HCT116 (cell line): ENCODE measurements around the gene SVIL. TPM values are rescaled to one million over a fixed set of nuclear protein-coding genes. Genes with fewer than 3 reads are reported as not detected.
"Not testable (repeated sequence)": the region's sequence is repeated elsewhere in the genome, so short reads cannot be mapped to it uniquely, and the experiment has no call there.

Source experiments
- ATAC-seq: fragments of 200-7000 bp; cut with Tn5 transposase; 2 replicates; pipeline ENCODE4 v1.9.1; 2020; ENCODE audit warnings: mild to moderate bottlenecking, moderate library complexity
- BruUV-seq: library from RNA; stranded (reverse); fragments of 400-500 nt; replicated peaks from 2 replicates; lab custom pipeline; 2021; lab: Mats Ljungman, UMichigan
- CTCF ChIA-PET: fragments of 300-600 bp; sonication (Branson Sonifier 250); formaldehyde crosslinking; loops from one replicate; lab custom pipeline; 2021; ENCODE audit warnings: antibody characterized with exemption; lab: Charles Lee
- POLR2A ChIA-PET: fragments of 300-600, 350-600 bp; sonication (Branson Sonifier 250); formaldehyde crosslinking; loops from one replicate; lab custom pipeline; 2021; ENCODE audit warnings: antibody characterized with exemption; lab: Charles Lee
- RAD21 ChIA-PET, 2 experiments: fragments of 300-600 bp; sonication (Branson Sonifier 250); formaldehyde crosslinking; loops; one replicate each; lab custom pipeline; 2023; ENCODE audit warnings: low total read pairs in 2 of 2; ENCODE audit not compliant: uncharacterized antibody in 2 of 2, unreplicated experiment in 2 of 2, low non-redundant PET in 1 of 2; lab: Charles Lee
- DNase-seq: peaks from one replicate; pipeline ENCODE4 v3.0.0-alpha.2; 2010; ENCODE audit warnings: low read depth, low spot score
- H2AFZ ChIP-seq: fragments of 200-600 bp; shearing (Covaris generic), sonication (generic); 2 replicates; pipeline ENCODE4 v1.6.1; 2017; ENCODE audit warnings: low read depth, mixed run types, mixed read lengths, antibody characterized with exemption, low read length; ENCODE audit not compliant: poor library complexity, severe bottlenecking
- H3K27ac ChIP-seq: 2 replicates; pipeline ENCODE4 v1.5.1; 2012; ENCODE audit warnings: low read depth, low read length
- H3K27me3 ChIP-seq: fragments of 200-600 bp; sonication (generic); 2 replicates; pipeline ENCODE4 v1.6.1; 2016; ENCODE audit warnings: mixed run types, low read length, mixed read lengths; ENCODE audit not compliant: insufficient read depth
- H3K36me3 ChIP-seq, 2 experiments: fragments of 200-500 bp in 1 of 2; fragments of 200-600 bp in 1 of 2; sonication (Bioruptor generic) in 1 of 2; sonication (generic) in 1 of 2; 2 replicates each; pipeline versions ENCODE4 v1.5.1 to v1.6.1; 2014 to 2016; ENCODE audit warnings: low read length in 2 of 2, inconsistent platforms in 1 of 2, mixed read lengths in 1 of 2, mixed run types in 1 of 2; ENCODE audit not compliant: insufficient read depth in 2 of 2, control insufficient read depth in 1 of 2
- H3K4me1 ChIP-seq, 2 experiments: fragments of 200-600 bp in 1 of 2; sonication (generic) in 1 of 2; 2 replicates each; pipeline versions ENCODE4 v1.5.1 to v1.6.1; 2012 to 2017; ENCODE audit warnings: low read length in 2 of 2, inconsistent platforms in 1 of 2, mild to moderate bottlenecking in 1 of 2, mixed read lengths in 1 of 2, mixed run types in 1 of 2, moderate library complexity in 1 of 2; ENCODE audit not compliant: insufficient read depth in 2 of 2, control insufficient read depth in 1 of 2
- H3K4me2 ChIP-seq: fragments of 200-600 bp; sonication (generic); 2 replicates; pipeline ENCODE4 v1.6.1; 2017; ENCODE audit warnings: mixed run types, low read length, mixed read lengths
- H3K4me3 ChIP-seq, 2 experiments: fragments of 200-600 bp in 1 of 2; sonication (generic) in 1 of 2; replicated peaks in 1 of 2; 2 replicates each; pipeline ENCODE4 v1.5.1; 2011 to 2016; ENCODE audit warnings: low read length in 2 of 2, control low read depth in 1 of 2, low read depth in 1 of 2, mild to moderate bottlenecking in 1 of 2, mixed read lengths in 1 of 2, mixed run types in 1 of 2
- H3K79me2 ChIP-seq: fragments of 200-600 bp; sonication (generic); 2 replicates; pipeline ENCODE4 v1.6.1; 2017; ENCODE audit warnings: mild to moderate bottlenecking, mixed run types, low read length, moderate library complexity, mixed read lengths; ENCODE audit not compliant: insufficient read depth
- H3K9ac ChIP-seq: fragments of 200-600 bp; sonication (generic); 2 replicates; pipeline ENCODE4 v1.6.1; 2016; ENCODE audit warnings: low read length, mixed read lengths
- H3K9me2 ChIP-seq: fragments of 200-600 bp; sonication (generic), shearing (Covaris generic); 2 replicates; pipeline ENCODE4 v1.6.1; 2017; ENCODE audit warnings: mixed run types, mild to moderate bottlenecking, moderate library complexity; ENCODE audit not compliant: insufficient read depth
- H3K9me3 ChIP-seq, 2 experiments: fragments of 200-500 bp in 1 of 2; fragments of 200-600 bp in 1 of 2; sonication (Bioruptor generic) in 1 of 2; sonication (generic) in 1 of 2; 2 replicates each; pipeline ENCODE4 v1.6.1; 2014 to 2017; ENCODE audit warnings: low read length in 2 of 2, mixed read lengths in 2 of 2, inconsistent platforms in 1 of 2, low read depth in 1 of 2, mild to moderate bottlenecking in 1 of 2, mixed run types in 1 of 2, moderate library complexity in 1 of 2; ENCODE audit not compliant: control insufficient read depth in 1 of 2, insufficient read depth in 1 of 2
- H4K20me1 ChIP-seq: fragments of 200-600 bp; sonication (generic), shearing (Covaris generic); 2 replicates; pipeline ENCODE4 v1.6.1; 2017; ENCODE audit warnings: mixed run types, mild to moderate bottlenecking, moderate library complexity; ENCODE audit not compliant: insufficient read depth
- CBX3 ChIP-seq: IDR thresholded peaks from 2 replicates; pipeline ENCODE4 v1.6.1; 2012; ENCODE audit warnings: low read depth
- EGR1 ChIP-seq: IDR thresholded peaks from 2 replicates; pipeline ENCODE4 v1.6.1; 2012; ENCODE audit warnings: low read depth
- JUND ChIP-seq: IDR thresholded peaks from 2 replicates; pipeline ENCODE4 v1.6.1; 2012
- TCF7L2 ChIP-seq: IDR thresholded peaks from 2 replicates; pipeline ENCODE4 v1.7.0; 2011; ENCODE audit warnings: borderline replicate concordance, inconsistent platforms; ENCODE audit not compliant: insufficient read depth, insufficient read length; ENCODE audit errors: extremely low read depth
- ZNF274 ChIP-seq: fragments of 200-500 bp; sonication (Bioruptor generic); IDR thresholded peaks from 2 replicates; pipeline ENCODE4 v1.6.1; 2014; ENCODE audit warnings: mild to moderate bottlenecking, low read depth, low read length, inconsistent platforms
- intact Hi-C: fragments of 100-400 bp; cut with micrococcal nuclease; formaldehyde crosslinking; loops from 2 replicates; pipeline ENCODE4 v1.10.0; 2022
- total RNA-seq: library from RNA; stranded (reverse); gene quantifications from one replicate; pipeline ENCODE4 v1.2.1, GENCODE V29; 2021; ENCODE audit not compliant: unreplicated experiment
- TF ChIP-seq, protein P1 (sequence below): IDR thresholded peaks from 2 replicates; pipeline ENCODE4 v1.6.1; 2012; ENCODE audit warnings: low read depth
- TF ChIP-seq, protein P2 (sequence below): IDR thresholded peaks from 2 replicates; pipeline ENCODE4 v1.6.1; 2012

The SVIL gene
- total RNA-seq, 1 experiment from 2014 or later: 27.0 TPM

- H3K27me3 ChIP-seq, BruUV-seq, H3K9ac ChIP-seq, H3K27ac ChIP-seq, H3K9me2 ChIP-seq, DNase-seq, H2AFZ ChIP-seq, H3K36me3 ChIP-seq, POLR2A ChIA-PET, H3K4me1 ChIP-seq, H3K9me3 ChIP-seq, H3K79me2 ChIP-seq, ATAC-seq, H4K20me1 ChIP-seq, H3K4me3 ChIP-seq, RAD21 ChIA-PET, H3K4me2 ChIP-seq: not testable (repeated sequence)
- intact Hi-C loops: loop anchor here (10.0 kb wide), 1 partner anchor 220 kb away; no protein-coding TSS in a partner anchor
- CTCF ChIA-PET: interaction anchor here (3.5 kb wide), 1 partner anchor 18 kb away, joined by 23 read pairs; no protein-coding TSS in a partner anchor
These were observed 119.7 kb downstream of the SVIL start for GRCh38 chr10:29515104-29515503.

DNA sequence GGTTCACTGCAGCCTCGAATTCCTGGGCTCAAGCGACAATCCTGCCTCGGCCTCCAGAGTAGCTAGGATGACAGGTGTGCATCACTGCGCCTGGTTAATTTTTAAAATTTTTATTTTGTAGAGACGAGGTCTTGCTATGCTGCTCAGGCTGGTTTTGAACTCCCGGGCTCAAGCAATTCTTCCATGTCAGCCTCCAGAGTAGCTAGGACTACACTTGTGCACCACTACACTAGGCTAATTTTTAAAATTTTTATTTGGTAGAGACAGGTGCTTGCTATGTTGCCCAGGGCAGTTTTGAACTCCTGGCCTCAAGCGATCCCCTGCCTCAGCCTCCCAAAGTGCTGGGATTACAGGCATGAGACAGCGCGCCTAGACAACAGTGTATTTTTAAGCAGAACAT, 120.5 kb downstream of the SVIL start:
- no peak overlapping the region for H3K27ac ChIP-seq
- RAD21 ChIA-PET: no interaction called here
- H3K4me2 ChIP-seq: no peak overlapping the region
- POLR2A ChIA-PET: no interaction called here
- peaks cover 0 to 4% of the 10 kb centered on the region in 2 experiments; a peak in 1 of 4 replicates for H3K36me3 ChIP-seq
- no peak overlapping the region for H2AFZ ChIP-seq
- H4K20me1 ChIP-seq: no peaks in the 10 kb centered on the region; the same call in 1 of the 2 replicates
- H3K9ac ChIP-seq: no peak overlapping the region
- H3K9me2 ChIP-seq: no peaks in the 10 kb centered on the region
- no peaks in the 10 kb centered on the region for H3K9me3 ChIP-seq
- no peak for ATAC-seq
- intact Hi-C loops: loop anchor here (10.0 kb wide), 1 partner anchor 220 kb away; no protein-coding TSS in a partner anchor
- H3K4me3 ChIP-seq: no peak overlapping the region
- BruUV-seq: no TSS peak
- no peaks in the 10 kb centered on the region for H3K27me3 ChIP-seq
- H3K79me2 ChIP-seq: no peaks in the 10 kb centered on the region
- H3K4me1 ChIP-seq: no peaks in the 10 kb centered on the region
- TF ChIP-seq TCF7L2: no peak
- no peak for TF ChIP-seq EGR1
- TF ChIP-seq JUND: no peak
- no peak for TF ChIP-seq ZNF274
- TF ChIP-seq, protein P1, sequence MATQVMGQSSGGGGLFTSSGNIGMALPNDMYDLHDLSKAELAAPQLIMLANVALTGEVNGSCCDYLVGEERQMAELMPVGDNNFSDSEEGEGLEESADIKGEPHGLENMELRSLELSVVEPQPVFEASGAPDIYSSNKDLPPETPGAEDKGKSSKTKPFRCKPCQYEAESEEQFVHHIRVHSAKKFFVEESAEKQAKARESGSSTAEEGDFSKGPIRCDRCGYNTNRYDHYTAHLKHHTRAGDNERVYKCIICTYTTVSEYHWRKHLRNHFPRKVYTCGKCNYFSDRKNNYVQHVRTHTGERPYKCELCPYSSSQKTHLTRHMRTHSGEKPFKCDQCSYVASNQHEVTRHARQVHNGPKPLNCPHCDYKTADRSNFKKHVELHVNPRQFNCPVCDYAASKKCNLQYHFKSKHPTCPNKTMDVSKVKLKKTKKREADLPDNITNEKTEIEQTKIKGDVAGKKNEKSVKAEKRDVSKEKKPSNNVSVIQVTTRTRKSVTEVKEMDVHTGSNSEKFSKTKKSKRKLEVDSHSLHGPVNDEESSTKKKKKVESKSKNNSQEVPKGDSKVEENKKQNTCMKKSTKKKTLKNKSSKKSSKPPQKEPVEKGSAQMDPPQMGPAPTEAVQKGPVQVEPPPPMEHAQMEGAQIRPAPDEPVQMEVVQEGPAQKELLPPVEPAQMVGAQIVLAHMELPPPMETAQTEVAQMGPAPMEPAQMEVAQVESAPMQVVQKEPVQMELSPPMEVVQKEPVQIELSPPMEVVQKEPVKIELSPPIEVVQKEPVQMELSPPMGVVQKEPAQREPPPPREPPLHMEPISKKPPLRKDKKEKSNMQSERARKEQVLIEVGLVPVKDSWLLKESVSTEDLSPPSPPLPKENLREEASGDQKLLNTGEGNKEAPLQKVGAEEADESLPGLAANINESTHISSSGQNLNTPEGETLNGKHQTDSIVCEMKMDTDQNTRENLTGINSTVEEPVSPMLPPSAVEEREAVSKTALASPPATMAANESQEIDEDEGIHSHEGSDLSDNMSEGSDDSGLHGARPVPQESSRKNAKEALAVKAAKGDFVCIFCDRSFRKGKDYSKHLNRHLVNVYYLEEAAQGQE: no peak
- TF ChIP-seq CBX3: no peak
- TF ChIP-seq, protein P2, sequence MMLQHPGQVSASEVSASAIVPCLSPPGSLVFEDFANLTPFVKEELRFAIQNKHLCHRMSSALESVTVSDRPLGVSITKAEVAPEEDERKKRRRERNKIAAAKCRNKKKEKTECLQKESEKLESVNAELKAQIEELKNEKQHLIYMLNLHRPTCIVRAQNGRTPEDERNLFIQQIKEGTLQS: no peak
- TF ChIP-seq, all 23 proteins: peak for 0
- CTCF ChIA-PET: interaction anchor here (1.0 to 3.5 kb wide), 4 partner anchors 15 to 135 kb away, joined by 3 to 23 read pairs (median 5); no protein-coding TSS in a partner anchor
- no peak for DNase-seq
